PC-9 (cell line): ENCODE measurements around the gene MAP9.

Source experiments
- CTCF ChIP-seq: fragments of 200-600 bp; sonication (generic); conservative IDR thresholded peaks from 2 replicates; pipeline ENCODE4 v1.6.1; 2017; ENCODE audit warnings: mixed run types, antibody characterized with exemption, mild to moderate bottlenecking, moderate library complexity
- EZH2 ChIP-seq: fragments of 200-600 bp; sonication (generic); IDR thresholded peaks from 2 replicates; pipeline ENCODE4 v1.8.0; 2017; ENCODE audit warnings: antibody characterized with exemption, low read depth

GRCh38 chr4:155336242-155336641 is 40.5 kb downstream of the MAP9 start:
- no peak for TF ChIP-seq CTCF
- no peak for TF ChIP-seq EZH2
